HCT116 (cell line): ENCODE results near the gene ASXL2. TPM values are rescaled to one million over a fixed set of nuclear protein-coding genes. Genes with fewer than 3 reads are reported as not detected.
"Not testable (repeated sequence)": the region's sequence is repeated elsewhere in the genome, so short reads cannot be mapped to it uniquely, and the experiment has no call there.

Source experiments
- ATAC-seq: fragments of 200-7000 bp; cut with Tn5 transposase; 2 replicates; pipeline ENCODE4 v1.9.1; 2020; ENCODE audit warnings: mild to moderate bottlenecking, moderate library complexity
- BruUV-seq: library from RNA; stranded (reverse); fragments of 400-500 nt; replicated peaks from 2 replicates; lab custom pipeline; 2021; lab: Mats Ljungman, UMichigan
- CTCF ChIA-PET: fragments of 300-600 bp; sonication (Branson Sonifier 250); formaldehyde crosslinking; loops from one replicate; lab custom pipeline; 2021; ENCODE audit warnings: antibody characterized with exemption; lab: Charles Lee
- POLR2A ChIA-PET: fragments of 300-600, 350-600 bp; sonication (Branson Sonifier 250); formaldehyde crosslinking; loops from one replicate; lab custom pipeline; 2021; ENCODE audit warnings: antibody characterized with exemption; lab: Charles Lee
- RAD21 ChIA-PET, 2 experiments: fragments of 300-600 bp; sonication (Branson Sonifier 250); formaldehyde crosslinking; loops; one replicate each; lab custom pipeline; 2023; ENCODE audit warnings: low total read pairs in 2 of 2; ENCODE audit not compliant: uncharacterized antibody in 2 of 2, unreplicated experiment in 2 of 2, low non-redundant PET in 1 of 2; lab: Charles Lee
- DNase-seq: peaks from one replicate; pipeline ENCODE4 v3.0.0-alpha.2; 2010; ENCODE audit warnings: low read depth, low spot score
- H2AFZ ChIP-seq: fragments of 200-600 bp; shearing (Covaris generic), sonication (generic); 2 replicates; pipeline ENCODE4 v1.6.1; 2017; ENCODE audit warnings: low read depth, mixed run types, mixed read lengths, antibody characterized with exemption, low read length; ENCODE audit not compliant: poor library complexity, severe bottlenecking
- H3K27ac ChIP-seq: 2 replicates; pipeline ENCODE4 v1.5.1; 2012; ENCODE audit warnings: low read depth, low read length
- H3K27me3 ChIP-seq: fragments of 200-600 bp; sonication (generic); 2 replicates; pipeline ENCODE4 v1.6.1; 2016; ENCODE audit warnings: mixed run types, low read length, mixed read lengths; ENCODE audit not compliant: insufficient read depth
- H3K36me3 ChIP-seq, 2 experiments: fragments of 200-500 bp in 1 of 2; fragments of 200-600 bp in 1 of 2; sonication (Bioruptor generic) in 1 of 2; sonication (generic) in 1 of 2; 2 replicates each; pipeline versions ENCODE4 v1.5.1 to v1.6.1; 2014 to 2016; ENCODE audit warnings: low read length in 2 of 2, inconsistent platforms in 1 of 2, mixed read lengths in 1 of 2, mixed run types in 1 of 2; ENCODE audit not compliant: insufficient read depth in 2 of 2, control insufficient read depth in 1 of 2
- H3K4me1 ChIP-seq, 2 experiments: fragments of 200-600 bp in 1 of 2; sonication (generic) in 1 of 2; 2 replicates each; pipeline versions ENCODE4 v1.5.1 to v1.6.1; 2012 to 2017; ENCODE audit warnings: low read length in 2 of 2, inconsistent platforms in 1 of 2, mild to moderate bottlenecking in 1 of 2, mixed read lengths in 1 of 2, mixed run types in 1 of 2, moderate library complexity in 1 of 2; ENCODE audit not compliant: insufficient read depth in 2 of 2, control insufficient read depth in 1 of 2
- H3K4me2 ChIP-seq: fragments of 200-600 bp; sonication (generic); 2 replicates; pipeline ENCODE4 v1.6.1; 2017; ENCODE audit warnings: mixed run types, low read length, mixed read lengths
- H3K4me3 ChIP-seq, 2 experiments: fragments of 200-600 bp in 1 of 2; sonication (generic) in 1 of 2; replicated peaks in 1 of 2; 2 replicates each; pipeline ENCODE4 v1.5.1; 2011 to 2016; ENCODE audit warnings: low read length in 2 of 2, control low read depth in 1 of 2, low read depth in 1 of 2, mild to moderate bottlenecking in 1 of 2, mixed read lengths in 1 of 2, mixed run types in 1 of 2
- H3K79me2 ChIP-seq: fragments of 200-600 bp; sonication (generic); 2 replicates; pipeline ENCODE4 v1.6.1; 2017; ENCODE audit warnings: mild to moderate bottlenecking, mixed run types, low read length, moderate library complexity, mixed read lengths; ENCODE audit not compliant: insufficient read depth
- H3K9ac ChIP-seq: fragments of 200-600 bp; sonication (generic); 2 replicates; pipeline ENCODE4 v1.6.1; 2016; ENCODE audit warnings: low read length, mixed read lengths
- H3K9me2 ChIP-seq: fragments of 200-600 bp; sonication (generic), shearing (Covaris generic); 2 replicates; pipeline ENCODE4 v1.6.1; 2017; ENCODE audit warnings: mixed run types, mild to moderate bottlenecking, moderate library complexity; ENCODE audit not compliant: insufficient read depth
- H3K9me3 ChIP-seq, 2 experiments: fragments of 200-500 bp in 1 of 2; fragments of 200-600 bp in 1 of 2; sonication (Bioruptor generic) in 1 of 2; sonication (generic) in 1 of 2; 2 replicates each; pipeline ENCODE4 v1.6.1; 2014 to 2017; ENCODE audit warnings: low read length in 2 of 2, mixed read lengths in 2 of 2, inconsistent platforms in 1 of 2, low read depth in 1 of 2, mild to moderate bottlenecking in 1 of 2, mixed run types in 1 of 2, moderate library complexity in 1 of 2; ENCODE audit not compliant: control insufficient read depth in 1 of 2, insufficient read depth in 1 of 2
- H4K20me1 ChIP-seq: fragments of 200-600 bp; sonication (generic), shearing (Covaris generic); 2 replicates; pipeline ENCODE4 v1.6.1; 2017; ENCODE audit warnings: mixed run types, mild to moderate bottlenecking, moderate library complexity; ENCODE audit not compliant: insufficient read depth
- CEBPB ChIP-seq: IDR thresholded peaks from 2 replicates; pipeline ENCODE4 v1.6.1; 2012; ENCODE audit warnings: low read depth
- EGR1 ChIP-seq: IDR thresholded peaks from 2 replicates; pipeline ENCODE4 v1.6.1; 2012; ENCODE audit warnings: low read depth
- JUND ChIP-seq: IDR thresholded peaks from 2 replicates; pipeline ENCODE4 v1.6.1; 2012
- POLR2AphosphoS5 ChIP-seq: IDR thresholded peaks from 2 replicates; pipeline ENCODE4 v1.6.1; 2011; ENCODE audit warnings: mild to moderate bottlenecking, low read depth, low read length, moderate library complexity
- SIN3A ChIP-seq: IDR thresholded peaks from 2 replicates; pipeline ENCODE4 v1.6.1; 2012; ENCODE audit warnings: low read depth
- YY1 ChIP-seq: IDR thresholded peaks from 2 replicates; pipeline ENCODE4 v1.6.1; 2011; ENCODE audit warnings: low read length, low read depth, moderate library complexity, mild to moderate bottlenecking; ENCODE audit not compliant: insufficient replicate concordance; ENCODE audit errors: extremely low read depth
- ZNF274 ChIP-seq: fragments of 200-500 bp; sonication (Bioruptor generic); IDR thresholded peaks from 2 replicates; pipeline ENCODE4 v1.6.1; 2014; ENCODE audit warnings: mild to moderate bottlenecking, low read depth, low read length, inconsistent platforms
- intact Hi-C: fragments of 100-400 bp; cut with micrococcal nuclease; formaldehyde crosslinking; loops from 2 replicates; pipeline ENCODE4 v1.10.0; 2022
- total RNA-seq: library from RNA; stranded (reverse); gene quantifications from one replicate; pipeline ENCODE4 v1.2.1, GENCODE V29; 2021; ENCODE audit not compliant: unreplicated experiment
- TF ChIP-seq, protein P1 (sequence below), 3 experiments: fragments of 200-600 bp in 1 of 3; sonication (generic) in 1 of 3; IDR thresholded peaks in 2 of 3; conservative IDR thresholded peaks in 1 of 3; 2 replicates each; pipeline ENCODE4 v1.5.1; 2012 to 2017; ENCODE audit warnings: low read depth in 2 of 3, low read length in 2 of 3, antibody characterized with exemption in 1 of 3, borderline replicate concordance in 1 of 3, control low read depth in 1 of 3, mild to moderate bottlenecking in 1 of 3, mixed read lengths in 1 of 3, mixed run types in 1 of 3, moderate library complexity in 1 of 3; ENCODE audit not compliant: insufficient read depth in 1 of 3
- TF ChIP-seq, protein P2 (sequence below): IDR thresholded peaks from 2 replicates; pipeline ENCODE4 v1.6.1; 2012
- TF ChIP-seq, protein P3 (sequence below): IDR thresholded peaks from 2 replicates; pipeline ENCODE4 v1.6.1; 2012; ENCODE audit warnings: low read depth

The ASXL2 gene
- total RNA-seq, 1 experiment from 2014 or later = 29.2 TPM

GRCh38 chr2:25897506-25897905 lies 19.2 kb upstream of the ASXL2 start:
- Histone ChIP-seq H3K79me2 (no peaks in the 10 kb centered on the region), H3K4me3 (no peak overlapping the region), H3K4me2 (no peak overlapping the region), H3K4me1 (no peaks in the 10 kb centered on the region), H3K27ac (no peak overlapping the region), H3K9ac (no peak overlapping the region), H4K20me1 (no peaks in the 10 kb centered on the region), H3K9me2 (no peaks in the 10 kb centered on the region), H3K36me3 (no peaks in the 10 kb centered on the region), H3K27me3 (no peaks in the 10 kb centered on the region), H3K9me3 (no peaks in the 10 kb centered on the region), H2AFZ (no peak overlapping the region)
- CTCF ChIA-PET = no interaction called here
- RAD21 ChIA-PET = no interaction called here
- no peak for DNase-seq
- TF ChIP-seq SIN3A (no peak), JUND (no peak), EGR1 (no peak), ZNF274 (no peak), CEBPB (no peak), POLR2AphosphoS5 (no peak), YY1 (no peak)
- TF ChIP-seq, protein P1, sequence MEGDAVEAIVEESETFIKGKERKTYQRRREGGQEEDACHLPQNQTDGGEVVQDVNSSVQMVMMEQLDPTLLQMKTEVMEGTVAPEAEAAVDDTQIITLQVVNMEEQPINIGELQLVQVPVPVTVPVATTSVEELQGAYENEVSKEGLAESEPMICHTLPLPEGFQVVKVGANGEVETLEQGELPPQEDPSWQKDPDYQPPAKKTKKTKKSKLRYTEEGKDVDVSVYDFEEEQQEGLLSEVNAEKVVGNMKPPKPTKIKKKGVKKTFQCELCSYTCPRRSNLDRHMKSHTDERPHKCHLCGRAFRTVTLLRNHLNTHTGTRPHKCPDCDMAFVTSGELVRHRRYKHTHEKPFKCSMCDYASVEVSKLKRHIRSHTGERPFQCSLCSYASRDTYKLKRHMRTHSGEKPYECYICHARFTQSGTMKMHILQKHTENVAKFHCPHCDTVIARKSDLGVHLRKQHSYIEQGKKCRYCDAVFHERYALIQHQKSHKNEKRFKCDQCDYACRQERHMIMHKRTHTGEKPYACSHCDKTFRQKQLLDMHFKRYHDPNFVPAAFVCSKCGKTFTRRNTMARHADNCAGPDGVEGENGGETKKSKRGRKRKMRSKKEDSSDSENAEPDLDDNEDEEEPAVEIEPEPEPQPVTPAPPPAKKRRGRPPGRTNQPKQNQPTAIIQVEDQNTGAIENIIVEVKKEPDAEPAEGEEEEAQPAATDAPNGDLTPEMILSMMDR (IDR thresholded peaks at IDR 0.05 in 2 of 3, conservative IDR thresholded peaks at IDR 0.05 in 1 of 3; ENCODE audit: borderline replicate concordance in 1 of 3, insufficient read depth in 1 of 3, low read depth in 2 of 3, low read length in 2 of 3) = no peak
- TF ChIP-seq, protein P2, sequence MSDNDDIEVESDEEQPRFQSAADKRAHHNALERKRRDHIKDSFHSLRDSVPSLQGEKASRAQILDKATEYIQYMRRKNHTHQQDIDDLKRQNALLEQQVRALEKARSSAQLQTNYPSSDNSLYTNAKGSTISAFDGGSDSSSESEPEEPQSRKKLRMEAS = no peak
- TF ChIP-seq, protein P3, sequence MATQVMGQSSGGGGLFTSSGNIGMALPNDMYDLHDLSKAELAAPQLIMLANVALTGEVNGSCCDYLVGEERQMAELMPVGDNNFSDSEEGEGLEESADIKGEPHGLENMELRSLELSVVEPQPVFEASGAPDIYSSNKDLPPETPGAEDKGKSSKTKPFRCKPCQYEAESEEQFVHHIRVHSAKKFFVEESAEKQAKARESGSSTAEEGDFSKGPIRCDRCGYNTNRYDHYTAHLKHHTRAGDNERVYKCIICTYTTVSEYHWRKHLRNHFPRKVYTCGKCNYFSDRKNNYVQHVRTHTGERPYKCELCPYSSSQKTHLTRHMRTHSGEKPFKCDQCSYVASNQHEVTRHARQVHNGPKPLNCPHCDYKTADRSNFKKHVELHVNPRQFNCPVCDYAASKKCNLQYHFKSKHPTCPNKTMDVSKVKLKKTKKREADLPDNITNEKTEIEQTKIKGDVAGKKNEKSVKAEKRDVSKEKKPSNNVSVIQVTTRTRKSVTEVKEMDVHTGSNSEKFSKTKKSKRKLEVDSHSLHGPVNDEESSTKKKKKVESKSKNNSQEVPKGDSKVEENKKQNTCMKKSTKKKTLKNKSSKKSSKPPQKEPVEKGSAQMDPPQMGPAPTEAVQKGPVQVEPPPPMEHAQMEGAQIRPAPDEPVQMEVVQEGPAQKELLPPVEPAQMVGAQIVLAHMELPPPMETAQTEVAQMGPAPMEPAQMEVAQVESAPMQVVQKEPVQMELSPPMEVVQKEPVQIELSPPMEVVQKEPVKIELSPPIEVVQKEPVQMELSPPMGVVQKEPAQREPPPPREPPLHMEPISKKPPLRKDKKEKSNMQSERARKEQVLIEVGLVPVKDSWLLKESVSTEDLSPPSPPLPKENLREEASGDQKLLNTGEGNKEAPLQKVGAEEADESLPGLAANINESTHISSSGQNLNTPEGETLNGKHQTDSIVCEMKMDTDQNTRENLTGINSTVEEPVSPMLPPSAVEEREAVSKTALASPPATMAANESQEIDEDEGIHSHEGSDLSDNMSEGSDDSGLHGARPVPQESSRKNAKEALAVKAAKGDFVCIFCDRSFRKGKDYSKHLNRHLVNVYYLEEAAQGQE = no peak
- intact Hi-C loops = no loop called here
- BruUV-seq = no TSS peak
- ATAC-seq = no peak
- POLR2A ChIA-PET = no interaction called here

GRCh38 chr2:25896308-25896707 lies 18.0 kb upstream of the ASXL2 start:
- ATAC-seq, H3K4me1 ChIP-seq, DNase-seq, H3K79me2 ChIP-seq, H3K27ac ChIP-seq, H3K9ac ChIP-seq, H3K36me3 ChIP-seq, BruUV-seq, H3K27me3 ChIP-seq, H3K4me2 ChIP-seq, H3K9me3 ChIP-seq, POLR2A ChIA-PET, H2AFZ ChIP-seq, RAD21 ChIA-PET, H3K9me2 ChIP-seq, H3K4me3 ChIP-seq, intact Hi-C loops, CTCF ChIA-PET, H4K20me1 ChIP-seq: not testable (repeated sequence)
